Measurements from ENCODE around the gene LAYN. TPM values are rescaled to one million over a fixed set of nuclear protein-coding genes. Genes with fewer than 3 reads are reported as not detected.

LAYN gene
- total and polyA plus RNA-seq, 2 donors from 2014 or later: 4.8 to 7.6 TPM

- peaks cover 0 to 6% (median 0%) of the 10 kb centered on the region in 3 donors for H3K9me3 ChIP-seq (ENCODE audit: control insufficient read depth in 2 of 3, insufficient read depth in 1 of 3, low read length in 3 of 3)
- intact Hi-C loops (cut with DNase I): no loop called here
- DNase-seq: no peak
- no peaks in the 10 kb centered on the region for H3K27me3 ChIP-seq (ENCODE audit: control insufficient read depth, insufficient read depth, low read length)
- no peaks in the 10 kb centered on the region for H3K4me1 ChIP-seq (ENCODE audit: control insufficient read depth in 2 of 3, insufficient read depth in 2 of 3, low read depth in 1 of 3, low read length in 3 of 3)
- H3K36me3 ChIP-seq (ENCODE audit: control insufficient read depth in 2 of 3, insufficient read depth in 3 of 3, low read length in 3 of 3): no peaks in the 10 kb centered on the region
- H3K27ac ChIP-seq (ENCODE audit: low read depth in 2 of 2, low read length in 2 of 2): no peak overlapping the region
- no peak overlapping the region for H3K4me3 ChIP-seq (ENCODE audit: low read length in 3 of 3)
- FAIRE-seq: no peak
- TF ChIP-seq CTCF (IDR thresholded peaks at IDR 0.05; ENCODE audit: borderline replicate concordance, extremely low read depth, insufficient read depth): no peak
- H3K9ac ChIP-seq (ENCODE audit: low read length in 3 of 3): no peak overlapping the region
Observed at GRCh38 chr11:111554532-111554931, 14.0 kb downstream of the LAYN start.

GRCh38 chr11:111555255-111555654 is 14.7 kb downstream of the LAYN start:
- DNase-seq: no peak
- H3K9me3 ChIP-seq (ENCODE audit: control insufficient read depth in 2 of 3, insufficient read depth in 1 of 3, low read length in 3 of 3): peaks cover 0 to 6% (median 0%) of the 10 kb centered on the region in 3 donors
- H3K9ac ChIP-seq (ENCODE audit: low read length in 3 of 3): no peak overlapping the region
- no peaks in the 10 kb centered on the region for H3K36me3 ChIP-seq (ENCODE audit: control insufficient read depth in 2 of 3, insufficient read depth in 3 of 3, low read length in 3 of 3)
- no peaks in the 10 kb centered on the region for H3K4me1 ChIP-seq (ENCODE audit: control insufficient read depth in 2 of 3, insufficient read depth in 2 of 3, low read depth in 1 of 3, low read length in 3 of 3)
- intact Hi-C loops (cut with DNase I): no loop called here
- H3K27me3 ChIP-seq (ENCODE audit: control insufficient read depth, insufficient read depth, low read length): no peaks in the 10 kb centered on the region
- no peak for FAIRE-seq
- H3K27ac ChIP-seq (ENCODE audit: low read depth in 2 of 2, low read length in 2 of 2): no peak overlapping the region
- H3K4me3 ChIP-seq (ENCODE audit: low read length in 3 of 3): no peak overlapping the region
- TF ChIP-seq CTCF (IDR thresholded peaks at IDR 0.05; ENCODE audit: borderline replicate concordance, extremely low read depth, insufficient read depth): no peak

- Histone ChIP-seq H3K9me3 (ENCODE audit: control insufficient read depth in 2 of 3, insufficient read depth in 1 of 3, low read length in 3 of 3) (peaks cover 0 to 6% (median 0%) of the 10 kb centered on the region in 3 donors), H3K9ac (ENCODE audit: low read length in 3 of 3) (no peak overlapping the region), H3K27ac (ENCODE audit: low read depth in 2 of 2, low read length in 2 of 2) (no peak overlapping the region), H3K4me3 (ENCODE audit: low read length in 3 of 3) (no peak overlapping the region), H3K27me3 (ENCODE audit: control insufficient read depth, insufficient read depth, low read length) (no peaks in the 10 kb centered on the region), H3K4me1 (ENCODE audit: control insufficient read depth in 2 of 3, insufficient read depth in 2 of 3, low read depth in 1 of 3, low read length in 3 of 3) (no peaks in the 10 kb centered on the region), H3K36me3 (ENCODE audit: control insufficient read depth in 2 of 3, insufficient read depth in 3 of 3, low read length in 3 of 3) (no peaks in the 10 kb centered on the region)
- intact Hi-C loops (cut with DNase I): no loop called here
- DNase-seq (no peak), FAIRE-seq (no peak)
- TF ChIP-seq CTCF (IDR thresholded peaks at IDR 0.05; ENCODE audit: borderline replicate concordance, extremely low read depth, insufficient read depth): no peak
Observed at GRCh38 chr11:111557425-111558111, 17.0 kb downstream of the LAYN start.
